C4-2B (cell line): ENCODE data around the gene KIF25.

Source experiments
- CTCF ChIP-seq: fragments of 450-650 bp; conservative IDR thresholded peaks from 2 replicates; pipeline ENCODE4 v1.5.1; 2017; ENCODE audit warnings: mild to moderate bottlenecking
- ZFX ChIP-seq: fragments of 450-650 bp; IDR thresholded peaks from 2 replicates; pipeline ENCODE4 v1.6.1; 2017

DNA sequence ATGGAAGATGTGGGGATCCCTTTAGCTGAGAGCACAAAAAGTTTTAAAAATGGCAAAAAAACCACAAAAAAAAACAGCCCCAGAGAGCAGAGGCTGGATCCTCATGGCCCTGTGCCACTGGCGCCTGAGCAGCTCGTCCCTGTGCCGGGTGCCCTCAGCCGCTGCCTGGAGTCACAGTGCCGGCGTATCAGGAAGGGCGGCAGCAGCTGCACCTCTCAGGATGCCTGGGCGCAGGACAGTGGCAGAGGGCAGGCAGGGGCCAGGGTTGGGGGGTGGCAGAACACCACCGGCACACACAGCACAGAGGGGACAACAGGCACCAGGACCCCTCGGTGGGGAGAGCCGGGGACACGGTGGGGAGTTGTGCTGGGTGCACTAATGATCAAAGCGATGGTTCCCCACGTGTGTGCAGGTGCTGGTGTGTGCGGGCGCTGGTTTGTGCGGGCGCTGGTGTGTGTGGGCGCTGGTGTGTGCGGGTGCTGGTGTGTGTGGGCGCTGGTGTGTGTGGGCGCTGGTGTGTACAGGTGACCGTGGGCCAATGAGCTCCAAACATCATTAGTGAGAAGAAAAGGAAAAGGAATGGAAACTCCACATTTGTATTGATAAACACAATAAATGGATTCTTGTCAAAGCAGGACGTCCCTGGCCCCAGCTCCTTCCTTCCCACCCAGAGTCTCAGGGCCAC, 83.1 kb downstream of the KIF25 start:
- TF ChIP-seq CTCF (no peak), ZFX (no peak)
